ENCODE results near the gene CDPF1.

- TF ChIP-seq CTCF (IDR thresholded peaks at IDR 0.05; ENCODE audit: poor library complexity, severe bottlenecking) (no peak), MXI1 (conservative IDR thresholded peaks at IDR 0.05; ENCODE audit: poor library complexity, severe bottlenecking) (no peak), EZH2 (IDR thresholded peaks at IDR 0.05; ENCODE audit: borderline replicate concordance, insufficient read depth, low read length, poor library complexity, severe bottlenecking) (no peak), REST (IDR thresholded peaks at IDR 0.05; ENCODE audit: borderline replicate concordance) (no peak), EP300 (conservative IDR thresholded peaks at IDR 0.05; ENCODE audit: poor library complexity, severe bottlenecking) (no peak), POLR2AphosphoS5 (IDR thresholded peaks at IDR 0.05) (no peak), SMC3 (conservative IDR thresholded peaks at IDR 0.05; ENCODE audit: poor library complexity) (no peak)
Measured at GRCh38 chr22:46276563-46276962, 26.5 kb upstream of the CDPF1 start.
